H1 (cell line): ENCODE results near the gene PFKP. TPM values are rescaled to one million over a fixed set of nuclear protein-coding genes. Genes with fewer than 3 reads are reported as not detected.

Experiments
- CTCF ChIA-PET: fragments of 300-600 bp; sonication (Branson Sonifier 250); formaldehyde crosslinking; loops from one replicate; lab custom pipeline; 2021; ENCODE audit not compliant: partially characterized antibody; lab: Charles Lee
- POLR2A ChIA-PET: fragments of 300-600 bp; sonication (Branson Sonifier 250); formaldehyde crosslinking; loops from one replicate; lab custom pipeline; 2021; ENCODE audit warnings: inconsistent platforms; ENCODE audit not compliant: partially characterized antibody; lab: Charles Lee
- DNase-seq, 2 experiments: peaks; one replicate each; pipeline versions ENCODE4 v3.0.0 to v3.0.0-alpha.2; 2010 to 2022; ENCODE audit warnings: low spot score in 2 of 2, low read depth in 1 of 2, mixed read lengths in 1 of 2
- FAIRE-seq: peaks from 2 replicates; lab custom pipeline; 2011; peaks lifted over from hg19 to GRCh38; lab: Jason Lieb, UNC
- H2AFZ ChIP-seq: 2 replicates; pipeline ENCODE4 v1.8.1; 2012; ENCODE audit warnings: low read length, inconsistent platforms
- H2AK5ac ChIP-seq: 2 replicates; pipeline ENCODE4 v1.6.1; 2013; ENCODE audit warnings: low read depth, low read length
- H2BK120ac ChIP-seq: replicated peaks from 2 replicates; pipeline ENCODE3; 2013; ENCODE audit warnings: low read depth, low read length, inconsistent platforms
- H2BK12ac ChIP-seq: 2 replicates; pipeline ENCODE4 v1.6.1; 2013; ENCODE audit warnings: low read depth, low read length
- H2BK15ac ChIP-seq: 2 replicates; pipeline ENCODE4 v1.6.1; 2013; ENCODE audit warnings: low read length
- H2BK20ac ChIP-seq: 2 replicates; pipeline ENCODE4 v1.6.1; 2013; ENCODE audit warnings: low read length
- H2BK5ac ChIP-seq: 2 replicates; pipeline ENCODE4 v1.6.1; 2013; ENCODE audit warnings: low read depth, low read length
- H3K14ac ChIP-seq: 2 replicates; pipeline ENCODE4 v1.6.1; 2013; ENCODE audit warnings: inconsistent platforms; ENCODE audit not compliant: insufficient read length
- H3K18ac ChIP-seq: 2 replicates; pipeline ENCODE4 v1.6.1; 2013; ENCODE audit warnings: low read length; ENCODE audit errors: extremely low read depth
- H3K23ac ChIP-seq: 2 replicates; pipeline ENCODE4 v1.6.1; 2013; ENCODE audit warnings: inconsistent platforms; ENCODE audit not compliant: insufficient read length
- H3K23me2 ChIP-seq: 2 replicates; pipeline ENCODE4 v1.6.1; 2013; ENCODE audit warnings: low read depth, low read length
- H3K27ac ChIP-seq: 2 replicates; pipeline ENCODE4 v1.6.1; 2011; ENCODE audit warnings: low read depth, low read length, inconsistent platforms
- H3K27me3 ChIP-seq, 4 experiments: replicated peaks in 1 of 4; 1 replicate in 1 of 4; 2 replicates in 3 of 4; pipeline versions ENCODE4 v1.6.1 to v1.8.1; 2011 to 2013; ENCODE audit warnings: low read length in 3 of 4, mild to moderate bottlenecking in 3 of 4, inconsistent platforms in 2 of 4, mixed read lengths in 2 of 4, moderate library complexity in 1 of 4; ENCODE audit not compliant: control insufficient read depth in 3 of 4, insufficient read depth in 3 of 4; ENCODE audit errors: extremely low read depth in 1 of 4
- H3K36me3 ChIP-seq, 4 experiments: 2 replicates each; pipeline versions ENCODE4 v1.6.1 to v1.8.1; 2011 to 2013; ENCODE audit warnings: mild to moderate bottlenecking in 4 of 4, low read length in 3 of 4, moderate library complexity in 2 of 4, control low read depth in 1 of 4, inconsistent platforms in 1 of 4; ENCODE audit not compliant: insufficient read depth in 4 of 4, control insufficient read depth in 2 of 4
- H3K4ac ChIP-seq: replicated peaks from 2 replicates; pipeline ENCODE3; 2013; ENCODE audit warnings: low read length, low read depth, mixed read lengths, inconsistent platforms; ENCODE audit not compliant: insufficient read length
- H3K4me1 ChIP-seq, 4 experiments: replicated peaks in 1 of 4; 1 replicate in 1 of 4; 2 replicates in 3 of 4; pipeline versions ENCODE4 v1.6.1 to v1.8.1; 2011 to 2013; ENCODE audit warnings: low read length in 3 of 4, inconsistent platforms in 2 of 4, mixed read lengths in 1 of 4; ENCODE audit not compliant: insufficient read depth in 4 of 4, control insufficient read depth in 3 of 4
- H3K4me2 ChIP-seq, 2 experiments: 2 replicates each; pipeline versions ENCODE4 v1.6.1 to v1.8.1; 2011 to 2013; ENCODE audit warnings: low read depth in 2 of 2, low read length in 2 of 2, control low read depth in 1 of 2, inconsistent platforms in 1 of 2, mild to moderate bottlenecking in 1 of 2; ENCODE audit not compliant: insufficient read depth in 1 of 2
- H3K4me3 ChIP-seq, 4 experiments: fragments of 200-600, 300-600 bp in 1 of 4; sonication (generic), shearing (Covaris generic), sonication (Bioruptor Twin) in 1 of 4; 2 replicates each; pipeline versions ENCODE4 v1.5.1 to v1.8.1; 2011 to 2016; ENCODE audit warnings: low read length in 4 of 4, low read depth in 3 of 4, control low read depth in 2 of 4, inconsistent platforms in 2 of 4, mild to moderate bottlenecking in 2 of 4, mixed read lengths in 1 of 4, moderate library complexity in 1 of 4; ENCODE audit not compliant: insufficient read depth in 2 of 4; ENCODE audit errors: extremely low read depth in 1 of 4
- H3K56ac ChIP-seq: replicated peaks from 2 replicates; pipeline ENCODE3; 2013; ENCODE audit warnings: low read depth, mild to moderate bottlenecking, mixed read lengths, low read length, inconsistent platforms; ENCODE audit not compliant: insufficient read length
- H3K79me1 ChIP-seq: 2 replicates; pipeline ENCODE4 v1.6.1; 2013; ENCODE audit warnings: low read depth, low read length, control low read depth
- H3K79me2 ChIP-seq, 2 experiments: 2 replicates each; pipeline versions ENCODE4 v1.6.1 to v1.8.1; 2012 to 2013; ENCODE audit warnings: low read length in 2 of 2, mild to moderate bottlenecking in 2 of 2, inconsistent platforms in 1 of 2; ENCODE audit not compliant: insufficient read depth in 2 of 2, control insufficient read depth in 1 of 2
- H3K9ac ChIP-seq, 4 experiments: replicated peaks in 1 of 4; 1 replicate in 1 of 4; 2 replicates in 3 of 4; pipeline versions ENCODE4 v1.6.1 to v1.8.1; 2011 to 2013; ENCODE audit warnings: low read depth in 3 of 4, low read length in 3 of 4, control low read depth in 2 of 4, mild to moderate bottlenecking in 2 of 4, moderate library complexity in 2 of 4, inconsistent platforms in 1 of 4; ENCODE audit errors: extremely low read depth in 1 of 4
- H3K9me3 ChIP-seq, 2 experiments: 2 replicates each; pipeline versions ENCODE4 v1.6.1 to v1.8.1; 2012 to 2013; ENCODE audit warnings: mild to moderate bottlenecking in 2 of 2, moderate library complexity in 2 of 2, control low read depth in 1 of 2, inconsistent platforms in 1 of 2, low read depth in 1 of 2, low read length in 1 of 2, mixed read lengths in 1 of 2; ENCODE audit not compliant: insufficient read depth in 2 of 2
- H4K20me1 ChIP-seq, 2 experiments: replicated peaks in 1 of 2; 2 replicates each; pipeline versions ENCODE3 to v1.8.1; 2011 to 2013; ENCODE audit warnings: inconsistent platforms in 2 of 2, low read length in 2 of 2, mild to moderate bottlenecking in 1 of 2; ENCODE audit not compliant: insufficient read depth in 2 of 2, control insufficient read depth in 1 of 2
- H4K5ac ChIP-seq: 2 replicates; pipeline ENCODE4 v1.6.1; 2013; ENCODE audit warnings: low read length, low read depth, mixed read lengths, inconsistent platforms; ENCODE audit not compliant: insufficient read length
- H4K8ac ChIP-seq: 2 replicates; pipeline ENCODE4 v1.8.0; 2013; ENCODE audit warnings: mild to moderate bottlenecking, moderate library complexity, low read length, inconsistent platforms; ENCODE audit not compliant: insufficient read depth; ENCODE audit errors: extremely low read depth
- H4K91ac ChIP-seq: replicated peaks from 2 replicates; pipeline ENCODE3; 2013; ENCODE audit warnings: low read length, mixed read lengths, inconsistent platforms; ENCODE audit not compliant: insufficient read length
- CEBPB ChIP-seq: IDR thresholded peaks from 2 replicates; pipeline ENCODE4 v1.6.1; 2012; ENCODE audit warnings: low read depth, low read length
- JUN ChIP-seq: IDR thresholded peaks from 2 replicates; pipeline ENCODE4 v1.6.1; 2011; ENCODE audit warnings: low read depth, mild to moderate bottlenecking, improper control_type of control experiment, low read length
- PHF8 ChIP-seq: fragments of 200-600 bp; sonication (generic); conservative IDR thresholded peaks from 2 replicates; pipeline ENCODE4 v1.7.1; 2012; ENCODE audit warnings: low read depth, mild to moderate bottlenecking, inconsistent platforms, low read length, moderate library complexity
- USF2 ChIP-seq: IDR thresholded peaks from 2 replicates; pipeline ENCODE4 v1.6.1; 2011; ENCODE audit warnings: low read length, improper control_type of control experiment
- WGBS, 2 experiments: shearing (Covaris generic) in 1 of 2; methylation state at CpG; one replicate each; pipeline versions ENCODE4 v1.1.6 to v1.1.7; 2013 to 2015; ENCODE audit warnings: low lambda C conversion rate in 2 of 2, mixed read lengths in 2 of 2, inconsistent platforms in 1 of 2, low coverage in 1 of 2, missing lambda C conversion rate in 1 of 2; ENCODE audit not compliant: insufficient replicate concordance in 2 of 2, insufficient coverage in 1 of 2, insufficient read length in 1 of 2; ENCODE audit errors: extremely low coverage in 1 of 2, missing lambda C conversion rate in 1 of 2; 5-methylcytosine and 5-hydroxymethylcytosine counted together
- polyA plus RNA-seq, 7 experiments: library from polyadenylated mRNA; depleted of rRNA in 3 of 7; stranded (reverse) in 5 of 7; unstranded in 2 of 7; fragments of >200 nt in 5 of 7; fragments of 200-250 nt in 2 of 7; gene quantifications; 1 replicate in 5 of 7; 2 replicates in 1 of 7; 4 replicates in 1 of 7; pipeline versions ENCODE4 v1.2.1 to v1.2.3, GENCODE V29; 2011 to 2013; ENCODE audit warnings: missing spikeins in 2 of 7, mixed read lengths in 2 of 7
- total RNA-seq: library from RNA; stranded (reverse); fragmentation: NEBNext Ultra II Directional; extraction: Animal tissue kit (Norgen Biotek cat#: 25700); gene quantifications from 2 replicates; pipeline ENCODE4 v1.2.1, GENCODE V29; 2021

The PFKP gene
- total and polyA plus RNA-seq, 2 of the 8 experiments (the other 6 are each of a cell fraction or from before 2014, with no cell fraction given) = 51.2 to 128 TPM

GRCh38 chr10:3091921-3092320, 24.6 kb downstream of the PFKP start:
- Histone ChIP-seq H3K27me3 (no peaks in the 10 kb centered on the region), H3K4ac (no peak overlapping the region), H3K18ac (no peak overlapping the region), H3K27ac (no peak overlapping the region), H2BK20ac (no peak overlapping the region), H3K4me3 (no peak overlapping the region), H3K56ac (no peak overlapping the region), H3K36me3 (peaks cover 0 to 9% (median under 1%) of the 10 kb centered on the region in 4 experiments; a peak in 2 of 8 replicates), H3K9me3 (no peaks in the 10 kb centered on the region), H4K8ac (no peak overlapping the region), H2BK15ac (no peak overlapping the region), H2AK5ac (no peak overlapping the region), H3K9ac (no peak overlapping the region), H3K14ac (no peak overlapping the region), H3K79me2 (peaks cover 4 to 82% of the 10 kb centered on the region in 2 experiments), H4K20me1 (peaks cover 11 to 12% of the 10 kb centered on the region in 2 experiments), H2BK12ac (no peak overlapping the region), H4K5ac (no peak overlapping the region), H3K79me1 (peaks cover 11% of the 10 kb centered on the region), H3K4me1 (peaks cover 3 to 8% (median 6%) of the 10 kb centered on the region in 4 experiments), H2BK5ac (no peak overlapping the region), H3K23ac (no peak overlapping the region), H4K91ac (no peak overlapping the region), H2AFZ (no peak overlapping the region), H2BK120ac (no peak overlapping the region), H3K4me2 (no peak overlapping the region), H3K23me2 (no peaks in the 10 kb centered on the region)
- no peak for FAIRE-seq
- DNase-seq = no peak
- 92% methylated on average over 5 of the region's 5 CpGs; no CpG with 5 or more reads in 1 of the 2 experiments for WGBS, 2 experiments
- ChIA-PET POLR2A (interaction anchor here (1.6 to 3.7 kb wide), 3 partner anchors 9 to 18 kb away, joined by 6 to 19 read pairs (median 7); no protein-coding TSS in a partner anchor), CTCF (interaction anchor here (0.6 to 1.7 kb wide), 3 partner anchors 11 to 1807 kb away, joined by 3 to 4 read pairs (median 3); no protein-coding TSS in a partner anchor)
- no peak for TF ChIP-seq PHF8
- TF ChIP-seq CEBPB = no peak
- no peak for TF ChIP-seq USF2
- no peak for TF ChIP-seq JUN
